T1000 (cell line): ENCODE data around the gene RNF227.
A peak's percentile ranks its signal among the peaks of the same experiment; 100 is the strongest.

Experiments
- DNase-seq: peaks from one replicate; lab custom pipeline; 2025; ENCODE audit warnings: mixed read lengths; lab: John Stamatoyannopoulos, UW

RNF227 gene

DNA sequence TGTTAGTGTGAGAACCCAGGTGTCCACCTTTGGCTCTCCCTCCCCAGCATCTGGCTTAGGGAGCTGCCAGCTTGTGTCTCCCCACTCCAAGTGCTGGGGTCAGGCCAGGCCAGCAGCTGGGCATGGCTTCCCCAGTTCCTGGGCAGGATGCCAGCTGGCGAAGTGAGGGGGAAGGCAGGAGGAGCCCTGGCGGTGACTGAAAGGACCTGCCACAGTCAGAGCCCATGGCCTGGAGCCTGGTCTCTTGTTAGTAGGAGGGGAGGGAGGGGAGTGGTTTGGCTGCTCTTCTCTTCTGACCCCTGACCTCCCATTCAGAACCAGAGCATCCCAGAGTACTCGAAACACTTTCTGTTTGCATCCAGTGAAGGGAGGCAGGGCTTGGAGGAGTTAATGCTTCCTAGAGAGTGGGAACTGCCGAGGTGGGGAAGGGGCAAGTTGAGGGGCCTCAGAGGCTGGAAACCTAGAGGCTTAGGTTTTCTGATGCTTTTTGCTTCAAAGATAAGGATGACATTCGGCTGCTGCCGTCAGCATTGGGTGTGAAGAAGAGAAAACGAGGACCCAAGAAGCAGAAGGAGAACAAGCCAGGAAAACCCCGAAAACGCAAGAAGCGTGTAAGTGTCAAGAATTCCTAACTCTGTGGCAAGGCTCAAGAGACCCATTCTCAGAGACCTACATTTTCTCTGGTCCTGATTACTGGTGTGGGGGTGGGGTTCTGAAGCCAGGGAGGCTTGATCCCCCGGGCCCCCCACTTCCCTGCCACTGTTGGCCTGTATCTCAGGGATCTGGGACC, 26.7 kb downstream of the RNF227 start:
- peak; percentile 80 for DNase-seq

DNA sequence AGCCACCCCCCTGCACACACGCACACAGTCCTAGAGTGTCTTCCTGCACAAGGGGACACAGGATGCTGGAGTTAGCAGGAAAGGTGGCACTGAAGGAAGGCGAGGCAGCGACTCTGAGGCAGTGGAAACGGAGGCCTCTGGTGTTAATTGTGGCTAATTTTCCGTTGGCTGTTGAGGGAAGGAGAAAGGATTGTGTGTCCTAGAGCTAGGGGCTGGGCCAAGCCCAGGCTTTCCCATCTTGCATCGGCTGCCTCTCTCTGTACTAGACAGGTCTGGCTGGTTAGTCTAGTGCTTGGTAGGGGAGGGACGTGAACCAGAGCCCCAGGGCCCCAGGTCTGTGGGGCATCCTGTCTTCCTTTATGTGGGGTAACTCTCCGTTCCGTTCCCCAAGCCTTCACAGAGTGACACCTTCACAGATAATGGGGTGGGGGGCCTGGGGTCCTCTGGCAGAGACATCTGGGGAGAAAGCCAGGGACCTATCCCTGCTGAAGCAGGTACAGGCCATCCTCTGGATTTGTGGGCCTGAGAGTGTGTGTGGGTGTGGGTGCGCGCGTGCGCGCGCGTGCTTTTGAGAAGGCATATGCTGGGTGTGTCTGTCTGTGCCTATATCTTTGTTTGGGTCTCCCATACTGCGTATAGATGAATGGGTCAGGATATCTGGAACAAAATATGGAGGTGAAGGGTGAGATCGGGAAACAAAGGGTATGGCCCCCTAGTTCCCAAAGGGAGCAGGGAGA, 27.7 kb downstream of the RNF227 start, which contains the start of gene CHD3:
CHD3 (plus strand) TSS at position 606 of the 737 bp plus-strand sequence. CDS start 212 bp downstream, outside the sequence.
- DNase-seq = no peak

DNA sequence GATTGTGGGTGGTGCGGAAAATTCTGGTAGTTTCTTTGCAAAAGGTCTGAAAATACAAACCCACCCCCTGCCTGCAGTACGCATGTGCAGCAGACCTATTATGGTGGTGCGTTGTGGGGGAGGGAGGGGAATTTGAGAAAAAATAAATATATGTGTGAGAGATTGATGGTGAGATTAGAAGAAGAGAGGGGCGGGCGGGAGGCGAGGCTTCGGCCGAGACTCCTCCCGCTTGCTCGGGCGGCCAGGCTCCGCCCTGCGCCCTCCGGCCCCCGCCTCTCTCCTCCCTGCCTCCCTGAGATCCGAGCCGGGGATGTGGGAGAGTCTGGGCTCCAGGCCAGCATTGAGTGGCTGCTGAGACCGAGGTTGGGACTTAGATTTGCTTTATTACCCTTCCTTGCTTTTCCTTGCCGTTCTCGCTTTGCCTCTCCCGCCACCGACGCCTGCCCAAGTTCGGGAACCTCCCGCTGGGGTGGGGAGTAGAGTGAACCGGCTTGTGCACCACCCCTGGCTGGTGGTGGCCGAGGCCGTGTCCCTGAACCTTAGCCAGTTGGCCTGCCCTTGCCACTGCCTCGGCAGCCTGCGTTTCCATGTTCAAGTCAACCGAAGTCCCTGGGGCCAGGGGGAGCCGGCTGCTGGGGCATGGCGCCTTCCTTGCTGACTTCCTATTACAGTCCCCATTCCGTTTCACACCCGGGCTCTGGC, 28.5 kb downstream of the RNF227 start:
- peak; percentile 91 for DNase-seq

DNA sequence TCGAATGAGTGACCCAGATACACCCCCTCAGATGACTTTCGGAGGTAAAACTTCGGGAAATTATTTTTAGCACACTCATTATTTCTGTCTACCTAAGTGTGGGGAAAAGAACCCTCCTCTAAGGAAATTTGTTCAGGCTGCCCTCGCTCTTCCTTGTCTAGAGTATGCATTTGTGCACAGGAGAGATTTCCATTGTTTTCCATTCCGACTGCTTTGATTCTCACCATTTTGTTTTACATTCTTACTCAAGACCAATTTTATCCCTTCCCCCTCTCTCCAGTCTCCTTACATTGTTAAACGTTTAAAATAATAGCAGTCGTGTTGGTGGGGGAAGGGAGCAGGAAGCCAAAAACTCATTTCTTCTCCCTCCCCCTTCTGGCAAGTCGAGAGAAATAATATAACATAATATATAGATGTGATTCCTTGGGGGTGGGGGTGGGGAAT, 29.0 kb downstream of the RNF227 start:
- no peak for DNase-seq

DNA sequence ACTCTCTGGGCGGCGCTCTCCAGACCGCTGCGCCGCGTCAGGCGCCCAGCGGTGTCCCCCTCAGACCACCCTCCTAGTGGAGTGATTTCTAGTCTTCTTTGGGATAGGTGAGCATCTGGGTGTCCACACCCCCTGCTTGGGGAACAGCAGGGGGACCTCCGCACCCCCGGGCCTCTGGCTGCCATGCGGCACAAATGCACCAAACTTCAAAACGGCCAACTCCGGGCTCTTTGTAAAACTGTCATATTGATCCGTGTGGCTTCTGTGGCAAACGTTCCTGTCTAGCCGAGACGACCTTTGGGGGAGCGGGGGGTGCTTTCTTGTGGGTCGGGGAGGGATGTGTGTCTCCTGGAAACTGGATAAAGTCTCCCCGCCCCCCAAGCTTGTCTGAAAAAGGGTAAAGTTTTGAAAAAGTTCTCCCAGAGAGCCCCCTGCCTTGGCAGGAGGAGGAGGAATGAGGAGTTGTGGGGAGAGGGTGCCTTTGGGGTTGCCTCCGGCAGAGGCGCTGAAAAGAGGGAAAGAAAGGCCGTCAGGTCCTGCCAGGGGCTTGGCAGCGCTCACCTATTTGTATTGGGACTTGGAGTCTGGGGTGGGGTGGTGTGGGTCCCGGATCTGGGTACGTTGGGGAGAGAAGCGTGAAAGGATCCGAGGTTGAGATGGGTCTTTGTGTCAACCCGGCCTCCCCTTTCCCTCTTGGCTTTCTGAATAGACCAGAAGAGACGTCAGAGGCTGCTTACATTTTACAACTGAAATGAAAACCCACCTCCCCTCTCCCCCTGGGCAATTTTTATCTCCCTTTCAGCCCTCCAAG, 29.7 kb downstream of the RNF227 start:
- no peak for DNase-seq

DNA sequence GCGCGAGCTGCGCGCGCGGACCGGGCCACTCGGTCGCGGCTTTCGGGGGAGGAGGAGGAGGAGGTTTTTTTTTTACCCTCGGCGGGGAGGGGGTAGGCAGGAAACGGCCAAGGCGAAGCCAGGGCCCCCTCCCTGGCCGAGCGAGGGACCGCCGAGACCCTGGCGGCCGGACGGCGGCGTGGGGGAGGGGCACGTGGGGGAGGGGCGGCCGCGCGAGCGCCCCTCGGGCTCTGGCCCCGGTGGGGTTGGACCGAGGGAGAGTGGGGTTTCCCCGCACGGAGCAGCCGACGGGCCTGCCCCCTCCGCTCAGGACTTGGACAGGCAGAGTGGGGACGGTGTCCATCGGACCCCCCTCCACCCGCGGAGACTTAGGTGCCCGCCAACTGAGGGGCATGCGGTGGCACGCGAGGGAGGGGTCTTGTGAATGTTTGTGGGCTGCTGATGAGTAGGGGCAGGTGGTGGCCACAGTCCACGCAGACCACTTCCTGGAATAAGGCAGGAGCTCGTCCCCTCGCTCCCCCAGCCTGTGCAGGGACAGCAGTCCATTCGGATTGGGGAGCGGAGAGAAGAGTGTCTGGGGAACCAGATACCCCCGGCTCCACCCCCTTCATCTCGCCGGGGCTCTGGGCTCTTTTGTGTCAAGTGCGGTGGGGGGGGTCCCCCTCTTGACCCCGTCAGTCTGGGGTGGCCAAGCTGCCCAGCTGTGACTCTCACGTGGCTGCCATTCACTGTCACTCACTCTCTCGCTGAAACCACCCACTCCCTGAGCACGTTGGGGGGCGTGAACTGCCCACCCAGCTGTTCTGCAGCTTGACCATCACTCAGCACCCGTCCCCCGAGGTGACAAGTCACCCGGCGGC, 30.5 kb downstream of the RNF227 start:
- DNase-seq = peak; percentile 21

DNA sequence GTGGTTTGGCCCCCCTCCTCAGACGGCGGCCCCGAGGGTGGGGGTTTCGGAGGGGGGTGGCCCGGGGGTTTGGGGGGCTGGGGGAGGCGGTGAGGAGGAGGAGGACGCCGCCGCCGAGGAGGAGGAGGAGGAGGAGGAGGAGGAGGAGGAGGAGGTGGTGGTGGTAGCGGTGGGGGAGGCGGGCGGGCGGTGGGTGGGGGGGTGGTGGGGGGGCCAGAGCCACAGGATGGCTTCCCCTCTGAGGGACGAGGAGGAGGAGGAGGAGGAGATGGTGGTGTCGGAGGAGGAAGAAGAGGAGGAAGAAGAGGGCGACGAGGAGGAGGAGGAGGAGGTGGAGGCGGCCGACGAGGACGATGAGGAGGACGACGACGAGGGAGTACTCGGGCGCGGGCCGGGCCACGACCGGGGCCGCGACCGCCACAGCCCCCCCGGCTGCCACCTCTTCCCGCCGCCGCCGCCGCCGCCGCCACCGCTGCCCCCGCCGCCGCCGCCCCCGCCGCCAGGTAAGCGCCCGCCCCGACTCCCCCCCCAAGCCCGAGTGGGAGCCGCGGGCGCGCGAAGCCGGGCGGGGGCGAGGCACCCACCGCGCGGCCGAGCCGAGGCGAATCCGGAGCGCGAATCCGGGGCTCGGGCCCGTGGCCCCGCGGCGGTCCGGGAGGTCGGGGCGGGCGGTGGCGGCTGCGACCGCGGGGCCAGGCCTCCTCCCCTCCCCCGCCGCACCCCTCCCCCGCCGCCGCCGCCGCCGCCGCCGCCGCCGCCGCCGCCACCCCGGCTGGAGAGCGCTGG, 31.3 kb downstream of the RNF227 start:
- no peak for DNase-seq

DNA sequence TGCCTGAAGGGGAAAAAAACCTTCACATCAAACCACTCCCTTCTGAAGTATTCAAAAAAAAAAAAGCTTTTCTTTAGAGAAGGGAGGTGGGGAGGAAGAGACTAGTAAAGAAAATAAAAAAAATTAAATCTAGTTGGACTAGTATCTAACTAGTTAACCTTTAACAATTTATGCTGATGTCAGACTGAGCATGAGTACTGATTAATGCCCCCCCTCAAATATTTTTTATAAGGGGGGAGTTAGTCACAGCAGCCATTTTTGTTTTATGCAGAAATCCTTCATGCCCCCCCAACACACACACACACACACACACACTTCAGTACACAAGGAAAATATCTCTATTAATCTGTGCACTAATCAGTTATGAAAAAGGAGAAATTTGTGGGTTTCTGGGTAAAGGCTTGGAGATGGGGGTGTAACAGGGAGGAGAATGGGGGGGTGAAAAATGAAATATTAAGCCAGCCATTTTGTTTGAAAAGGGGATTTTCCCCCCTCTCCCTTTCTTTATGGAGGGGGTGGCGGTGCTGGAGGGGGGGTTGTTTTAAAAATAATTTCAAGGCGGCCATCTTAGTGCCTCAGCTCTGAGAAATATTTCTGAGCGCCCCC, 32.2 kb downstream of the RNF227 start:
- DNase-seq = no peak

DNA sequence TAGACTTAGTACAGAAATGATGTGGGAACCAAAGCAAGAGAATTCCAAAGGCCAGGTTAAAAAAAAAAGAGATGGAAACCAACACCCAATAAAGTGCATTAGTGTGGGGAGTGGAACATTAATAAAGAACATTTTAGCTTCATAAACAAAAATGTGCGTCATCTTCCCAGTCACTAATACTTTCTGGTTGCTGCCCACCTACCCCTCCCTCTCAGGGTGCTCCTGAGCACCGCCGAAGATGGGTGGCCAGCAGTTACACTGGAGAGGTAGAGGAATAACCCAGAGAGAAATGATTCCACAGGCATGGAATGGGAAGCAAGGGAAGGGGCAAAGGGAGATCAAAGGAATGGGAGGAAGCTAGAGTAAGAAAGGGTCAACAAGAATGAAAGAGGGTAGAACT, 33.5 kb downstream of the RNF227 start:
- no peak for DNase-seq

DNA sequence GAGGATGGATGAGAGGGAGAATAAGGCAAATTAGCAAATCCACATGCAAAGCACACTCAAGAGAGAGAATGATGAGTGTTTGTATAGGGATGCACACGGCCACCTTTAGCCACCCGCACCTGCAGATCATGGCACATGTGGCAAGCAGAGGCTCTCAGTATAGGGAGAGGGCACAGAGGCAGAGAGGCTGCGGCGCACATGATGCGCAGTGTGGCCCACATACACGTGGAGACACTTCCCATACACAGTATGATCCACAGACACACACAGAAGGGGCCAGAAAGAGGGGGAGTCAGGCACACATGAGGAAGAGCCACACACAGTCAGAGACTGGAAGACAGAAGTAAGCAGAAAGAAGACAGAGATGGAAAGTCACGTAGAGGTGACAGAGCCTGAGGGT, 34.0 kb downstream of the RNF227 start:
- DNase-seq = no peak

DNA sequence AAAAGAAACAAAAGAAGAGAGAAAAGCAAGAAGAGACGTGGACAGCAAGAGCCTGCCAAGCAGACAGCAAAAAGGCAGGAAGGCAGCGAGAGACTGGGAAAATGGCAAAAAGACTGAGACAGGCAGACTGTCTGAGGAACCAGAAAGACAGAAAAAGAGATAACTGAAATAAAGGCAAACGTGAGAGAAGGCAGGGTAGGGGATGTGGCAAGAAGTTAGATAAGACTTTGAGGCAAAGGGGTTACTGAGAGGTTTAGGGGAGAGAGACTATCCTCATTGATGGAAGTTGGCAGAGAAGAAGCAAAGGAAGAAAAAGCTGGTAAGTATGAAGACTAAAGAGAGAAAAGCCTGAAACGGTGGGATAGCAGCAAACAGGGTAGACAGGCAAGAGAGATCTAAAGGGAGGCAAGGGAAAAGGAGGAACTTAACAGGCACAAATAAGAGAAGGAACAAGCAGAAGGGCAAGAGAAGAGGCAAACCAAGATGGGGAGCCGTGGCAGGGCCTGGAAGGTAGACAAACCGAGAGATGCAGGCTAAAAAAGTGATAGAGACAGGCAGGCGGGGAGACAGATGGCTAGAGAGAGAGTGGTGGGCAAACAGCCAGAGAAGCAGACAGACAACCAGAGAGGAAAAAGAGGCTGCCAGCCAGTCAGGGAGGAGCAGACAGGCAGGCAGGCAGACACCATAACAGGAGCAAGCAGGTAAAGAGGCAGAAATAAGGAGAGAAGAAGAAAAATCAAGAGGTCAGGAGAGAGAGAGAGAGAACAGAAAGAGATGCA, 34.6 kb downstream of the RNF227 start:
- no peak for DNase-seq

DNA sequence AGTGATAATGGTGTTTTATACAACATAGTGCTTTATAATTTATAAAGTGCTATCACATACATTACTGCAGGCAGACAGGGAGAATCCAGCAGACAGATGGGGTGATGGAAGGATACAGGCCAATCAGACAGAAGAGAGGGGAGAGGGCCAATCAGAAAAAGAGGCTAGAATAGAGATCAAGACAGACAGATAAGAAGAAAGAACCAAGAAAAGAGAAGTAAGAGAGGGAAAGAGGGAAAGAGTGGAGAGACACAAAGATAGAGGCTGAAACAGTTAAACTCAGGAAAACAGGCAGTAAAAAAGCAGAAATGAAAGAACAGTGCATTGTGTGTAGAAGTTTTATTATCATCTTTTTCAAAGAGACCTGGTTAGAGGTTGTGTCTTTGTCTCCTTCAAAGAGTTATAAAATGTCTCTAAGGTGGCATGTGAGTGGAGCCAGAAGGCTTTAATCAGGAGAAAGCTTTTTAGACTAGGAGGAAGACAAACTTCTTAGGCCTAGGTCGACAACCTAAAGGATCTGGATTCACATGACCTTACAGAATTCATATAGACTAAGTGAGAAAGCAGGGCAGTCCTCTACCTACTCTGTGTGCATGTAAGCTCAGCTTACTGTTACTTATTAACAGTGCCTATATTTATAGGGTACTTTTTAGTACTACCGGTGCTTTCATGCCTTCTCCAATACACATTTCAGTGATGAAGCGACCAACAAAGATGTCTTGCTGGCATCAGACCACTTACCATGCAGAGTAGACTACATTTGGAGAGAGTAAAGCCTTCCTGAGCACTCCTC, 35.8 kb downstream of the RNF227 start:
- no peak for DNase-seq

DNA sequence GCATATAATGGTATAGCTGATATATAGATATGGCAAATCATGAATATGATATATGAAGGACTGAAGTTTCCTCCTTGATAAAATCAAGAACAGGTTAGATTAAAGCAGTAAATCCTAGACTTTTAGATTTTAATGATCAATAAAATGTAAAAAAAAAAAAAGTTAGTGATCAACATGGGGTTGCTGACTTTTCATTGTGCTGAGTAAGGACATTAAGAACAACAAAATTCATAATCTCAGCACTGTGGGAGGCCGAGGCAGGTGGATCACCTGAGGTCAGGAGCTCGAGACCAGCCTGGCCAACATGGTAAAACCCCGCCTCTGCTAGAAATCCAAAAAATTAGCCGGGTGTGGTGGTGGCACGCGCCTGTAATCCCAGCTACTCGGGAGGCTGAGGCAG, 37.9 kb downstream of the RNF227 start:
- no peak for DNase-seq

DNA sequence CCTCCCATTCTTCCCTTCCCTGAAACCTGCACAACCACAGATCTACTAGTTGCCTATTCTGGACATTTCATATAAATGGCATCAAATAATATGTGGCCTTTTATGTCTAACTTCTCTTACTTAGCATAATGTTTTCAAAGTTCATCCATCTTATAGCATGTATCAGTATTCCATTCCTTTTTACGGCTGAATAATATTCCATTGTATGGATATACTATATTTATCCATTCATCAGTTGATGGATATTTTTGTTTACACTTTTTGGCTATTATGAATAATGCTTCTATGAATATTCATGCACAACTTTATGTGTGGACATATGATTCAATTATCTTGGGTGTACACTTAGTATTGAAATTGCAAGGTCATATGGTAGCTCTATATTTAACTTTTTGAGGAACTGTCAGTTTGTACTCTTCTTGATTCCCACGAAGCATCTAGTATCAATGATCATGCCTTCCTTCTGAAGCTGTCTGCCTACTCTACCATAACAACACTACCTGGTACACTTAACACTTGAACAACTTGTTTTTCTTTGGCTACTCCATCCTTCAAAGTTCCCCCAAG, 40.2 kb downstream of the RNF227 start:
- no peak for DNase-seq

DNA sequence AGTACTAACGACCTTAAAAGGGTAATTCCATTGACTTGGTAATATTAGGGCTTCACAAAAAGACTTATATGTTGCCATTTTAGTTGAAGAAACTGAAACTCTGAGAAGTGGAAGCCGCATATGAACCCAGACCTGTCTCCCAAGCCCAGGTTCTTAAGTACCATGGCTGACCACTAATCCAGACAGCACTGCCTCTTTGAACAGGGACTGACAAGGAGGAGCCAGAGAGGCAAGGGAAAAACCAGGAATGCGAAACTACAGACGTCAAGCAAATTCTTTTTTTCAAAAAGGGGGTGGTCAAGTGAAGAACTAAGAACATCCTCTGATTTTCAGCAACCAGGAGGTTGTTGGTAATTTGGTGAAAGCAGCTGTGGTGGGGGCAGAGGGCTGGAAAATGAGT, 43.0 kb downstream of the RNF227 start:
- no peak for DNase-seq

DNA sequence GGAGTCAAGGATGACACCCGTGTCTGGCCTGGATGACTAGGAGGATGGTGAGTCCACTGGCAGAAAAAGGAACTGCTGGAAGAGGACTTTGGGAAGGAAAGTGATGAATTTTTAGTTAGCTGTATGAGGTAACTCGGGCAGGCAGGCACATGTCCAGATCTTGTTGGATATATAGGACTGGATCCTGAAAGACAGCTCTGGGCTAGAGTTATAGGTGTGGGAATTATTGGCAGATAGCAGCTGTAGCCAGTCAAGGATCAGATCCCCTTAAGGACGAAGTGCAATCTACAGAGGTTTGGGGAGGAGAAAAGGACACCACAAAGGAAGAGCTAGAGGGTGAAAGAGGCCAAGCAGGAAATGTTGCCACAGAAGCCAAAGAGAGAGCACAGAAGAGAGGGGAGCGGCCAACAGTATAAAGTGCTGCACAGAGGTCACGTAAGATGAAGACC, 48.2 kb downstream of the RNF227 start:
- DNase-seq = no peak

DNA sequence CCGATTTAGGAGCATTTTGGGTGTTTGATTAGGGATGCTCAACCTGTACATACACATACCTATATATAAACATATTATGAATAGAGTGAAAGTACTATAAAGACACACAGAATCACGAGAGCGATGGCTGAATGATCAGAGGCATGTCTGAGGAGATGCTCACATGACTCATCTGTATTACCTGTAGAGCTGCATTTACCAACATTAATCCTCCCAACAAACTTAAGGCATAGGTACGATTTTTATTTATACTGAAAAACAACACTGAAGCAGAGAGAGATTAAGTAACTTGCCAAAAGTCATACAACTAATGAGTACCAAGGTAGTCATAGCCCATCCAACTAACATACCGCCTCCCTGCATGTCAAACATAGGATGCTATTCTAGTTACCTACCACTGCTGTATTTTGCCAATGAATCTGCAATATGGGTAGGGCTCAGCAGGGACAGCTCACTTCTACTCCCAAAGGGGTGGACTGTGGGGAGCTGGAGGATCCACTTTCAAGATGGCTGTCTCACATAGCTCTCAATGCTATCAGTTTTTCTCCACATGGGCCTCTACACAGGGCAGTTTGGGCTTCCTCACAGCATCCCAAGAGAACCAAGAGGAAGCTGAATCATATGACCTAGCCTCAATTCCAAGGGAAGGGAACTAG, 51.0 kb downstream of the RNF227 start:
- no peak for DNase-seq
